Measurements from ENCODE around the gene STARD5. TPM values are rescaled to one million over a fixed set of nuclear protein-coding genes. Genes with fewer than 3 reads are reported as not detected.

The STARD5 gene
- total RNA-seq, 1 donor from 2014 or later, result 5.2 TPM

DNA sequence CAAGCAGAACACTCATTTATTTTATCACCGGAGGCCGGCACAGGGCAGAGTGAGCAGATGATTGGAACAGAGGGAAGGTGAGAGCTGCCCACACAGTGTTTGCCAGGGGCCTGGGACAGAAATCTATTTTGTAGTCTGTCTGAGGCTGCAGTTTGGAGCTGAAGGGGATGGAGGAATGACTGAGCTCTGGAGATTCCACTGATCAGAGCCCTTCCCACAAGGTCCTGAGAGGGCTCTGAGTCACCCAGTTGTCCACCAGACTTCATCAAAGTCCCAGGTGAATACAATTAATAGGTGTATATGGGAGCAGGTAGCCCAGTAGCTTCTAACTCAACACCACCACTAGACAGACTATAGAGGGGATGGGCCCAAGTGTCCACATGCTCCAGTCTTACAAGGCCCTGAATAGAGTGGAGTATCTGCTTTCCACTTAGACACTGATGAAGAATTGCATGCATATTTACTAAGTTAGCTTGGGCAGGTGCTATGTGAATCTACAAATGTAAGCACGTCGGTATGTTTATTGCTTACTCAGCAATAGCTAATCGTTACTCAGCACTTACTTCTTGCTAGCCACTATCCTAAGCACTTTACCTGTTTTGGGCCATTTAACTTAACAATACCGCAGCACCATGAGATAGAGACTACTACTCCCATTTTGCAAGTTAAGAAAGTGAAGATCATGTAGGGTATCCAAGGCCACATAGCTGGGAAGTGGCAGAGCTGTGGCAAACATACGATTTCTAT, 2.7 kb upstream of the STARD5 start:
- Histone ChIP-seq H3K4me3 (no peak overlapping the region), H3K27ac (no peak overlapping the region), H3K27me3 (ENCODE audit: low read depth) (no peaks in the 10 kb centered on the region), H3K4me1 (peaks cover 21% of the 10 kb centered on the region), H3K36me3 (no peaks in the 10 kb centered on the region), H3K9me3 (no peaks in the 10 kb centered on the region)
- intact Hi-C loops (cut with DNase I), result no loop called here
- no peak for TF ChIP-seq CTCF (IDR thresholded peaks at IDR 0.05)
- no peak for DNase-seq
- ATAC-seq, result no peak

GRCh38 chr15:81323559-81323943, 390 bp downstream of the STARD5 start:
- H3K9me3 ChIP-seq, result no peaks in the 10 kb centered on the region
- ATAC-seq, result peak in 1 of 2 donors; percentile 4
- peak overlapping the region; percentile 78 for H3K4me3 ChIP-seq
- peaks cover 21% of the 10 kb centered on the region for H3K36me3 ChIP-seq
- intact Hi-C loops (cut with DNase I), result no loop called here
- no peak for TF ChIP-seq CTCF (IDR thresholded peaks at IDR 0.05)
- H3K27me3 ChIP-seq (ENCODE audit: low read depth), result no peaks in the 10 kb centered on the region
- H3K27ac ChIP-seq, result peak overlapping the region; percentile 77
- DNase-seq, result no peak
- H3K4me1 ChIP-seq, result peaks cover 21% of the 10 kb centered on the region

DNA sequence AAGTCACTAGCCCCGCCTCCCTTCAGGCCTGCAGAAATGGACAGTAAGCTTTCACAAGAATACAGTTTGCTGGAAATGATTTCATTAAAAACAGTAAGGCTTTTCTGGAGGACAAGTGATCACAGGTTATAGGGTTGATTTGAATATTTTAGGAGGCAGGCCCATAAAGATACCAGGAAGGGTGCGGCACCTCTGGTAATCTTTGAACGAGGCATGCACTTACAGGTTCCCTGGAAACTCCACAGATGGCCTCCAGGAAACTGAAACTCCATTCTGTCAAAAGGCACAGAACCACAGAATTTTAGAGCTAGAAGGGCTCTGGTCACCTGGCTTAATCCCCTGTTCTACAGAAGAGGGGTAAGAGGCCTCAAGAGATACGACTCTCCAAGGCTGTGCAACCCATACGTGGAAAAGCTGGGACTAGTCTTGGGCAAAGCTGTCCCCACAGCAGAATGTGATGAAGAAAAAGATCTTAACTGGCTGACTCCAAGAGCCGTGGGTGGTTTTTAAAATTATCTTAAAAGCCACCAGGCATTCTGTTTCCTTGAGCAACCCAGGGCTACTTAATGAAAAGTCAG, 1.2 kb downstream of the STARD5 start:
- Histone ChIP-seq H3K27me3 (ENCODE audit: low read depth) (no peaks in the 10 kb centered on the region), H3K36me3 (peaks cover 29% of the 10 kb centered on the region), H3K27ac (no peak overlapping the region), H3K4me1 (peaks cover 21% of the 10 kb centered on the region), H3K9me3 (no peaks in the 10 kb centered on the region), H3K4me3 (peak overlapping the region; percentile 15)
- no peak for TF ChIP-seq CTCF (IDR thresholded peaks at IDR 0.05)
- intact Hi-C loops (cut with DNase I), result no loop called here
- ATAC-seq (no peak), DNase-seq (no peak)

GRCh38 chr15:81321667-81322066, 2.3 kb downstream of the STARD5 start:
- intact Hi-C loops (cut with DNase I), result no loop called here
- peaks cover 36% of the 10 kb centered on the region for H3K36me3 ChIP-seq
- TF ChIP-seq CTCF (IDR thresholded peaks at IDR 0.05), result no peak
- DNase-seq, result no peak
- H3K4me1 ChIP-seq, result peaks cover 21% of the 10 kb centered on the region
- no peaks in the 10 kb centered on the region for H3K9me3 ChIP-seq
- no peak for ATAC-seq
- no peak overlapping the region for H3K27ac ChIP-seq
- H3K27me3 ChIP-seq (ENCODE audit: low read depth), result no peaks in the 10 kb centered on the region
- H3K4me3 ChIP-seq, result no peak overlapping the region

GRCh38 chr15:81317642-81318017, 6.3 kb downstream of the STARD5 start:
- TF ChIP-seq CTCF (IDR thresholded peaks at IDR 0.05), result no peak
- Histone ChIP-seq H3K4me1 (peaks cover 17% of the 10 kb centered on the region), H3K9me3 (no peaks in the 10 kb centered on the region), H3K27ac (no peak overlapping the region), H3K4me3 (no peak overlapping the region), H3K36me3 (peaks cover 46% of the 10 kb centered on the region), H3K27me3 (ENCODE audit: low read depth) (no peaks in the 10 kb centered on the region)
- DNase-seq (no peak), ATAC-seq (no peak)
- intact Hi-C loops (cut with DNase I), result no loop called here
